Measurements from ENCODE around the gene BHMT2.

DNA sequence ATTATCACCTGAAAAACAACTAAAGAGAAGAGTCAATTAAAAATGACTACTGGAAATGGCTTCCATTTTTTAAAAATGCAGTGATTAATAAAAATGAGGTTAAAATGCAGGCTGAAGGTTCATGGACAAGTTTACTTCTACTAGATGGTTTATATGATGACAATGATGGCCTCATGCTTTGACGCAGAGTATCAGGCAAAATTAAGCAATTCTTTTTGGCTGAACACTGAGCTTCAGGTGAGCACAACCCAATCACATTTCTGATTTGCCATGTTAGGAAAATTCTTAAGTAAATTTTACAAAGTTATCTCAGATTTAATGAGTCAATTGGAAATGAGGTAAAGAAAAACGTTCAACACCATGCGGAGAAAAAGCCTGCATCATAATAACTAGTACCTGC is 22.4 kb upstream of the BHMT2 start:
- TF ChIP-seq POLR2A (IDR thresholded peaks at IDR 0.05; ENCODE audit: insufficient read depth in 1 of 2, low read depth in 2 of 2, low read length in 2 of 2) (no peak), HNF4A (CRISPR knock-in tag; IDR thresholded peaks at IDR 0.05) (no peak), ZKSCAN1 (IDR thresholded peaks at IDR 0.05; ENCODE audit: low read length) (no peak), SIX4 (CRISPR knock-in tag; IDR thresholded peaks at IDR 0.05) (no peak), ZNF232 (CRISPR knock-in tag; IDR thresholded peaks at IDR 0.05; ENCODE audit: borderline replicate concordance) (no peak), MYC (CRISPR knock-in tag; IDR thresholded peaks at IDR 0.05; ENCODE audit: borderline replicate concordance) (no peak), KLF6 (CRISPR knock-in tag; IDR thresholded peaks at IDR 0.05) (no peak), ZNF792 (CRISPR knock-in tag; IDR thresholded peaks at IDR 0.05) (no peak), RFX5 (IDR thresholded peaks at IDR 0.05; ENCODE audit: low read depth, low read length) (no peak)
- TF ChIP-seq, protein P1, sequence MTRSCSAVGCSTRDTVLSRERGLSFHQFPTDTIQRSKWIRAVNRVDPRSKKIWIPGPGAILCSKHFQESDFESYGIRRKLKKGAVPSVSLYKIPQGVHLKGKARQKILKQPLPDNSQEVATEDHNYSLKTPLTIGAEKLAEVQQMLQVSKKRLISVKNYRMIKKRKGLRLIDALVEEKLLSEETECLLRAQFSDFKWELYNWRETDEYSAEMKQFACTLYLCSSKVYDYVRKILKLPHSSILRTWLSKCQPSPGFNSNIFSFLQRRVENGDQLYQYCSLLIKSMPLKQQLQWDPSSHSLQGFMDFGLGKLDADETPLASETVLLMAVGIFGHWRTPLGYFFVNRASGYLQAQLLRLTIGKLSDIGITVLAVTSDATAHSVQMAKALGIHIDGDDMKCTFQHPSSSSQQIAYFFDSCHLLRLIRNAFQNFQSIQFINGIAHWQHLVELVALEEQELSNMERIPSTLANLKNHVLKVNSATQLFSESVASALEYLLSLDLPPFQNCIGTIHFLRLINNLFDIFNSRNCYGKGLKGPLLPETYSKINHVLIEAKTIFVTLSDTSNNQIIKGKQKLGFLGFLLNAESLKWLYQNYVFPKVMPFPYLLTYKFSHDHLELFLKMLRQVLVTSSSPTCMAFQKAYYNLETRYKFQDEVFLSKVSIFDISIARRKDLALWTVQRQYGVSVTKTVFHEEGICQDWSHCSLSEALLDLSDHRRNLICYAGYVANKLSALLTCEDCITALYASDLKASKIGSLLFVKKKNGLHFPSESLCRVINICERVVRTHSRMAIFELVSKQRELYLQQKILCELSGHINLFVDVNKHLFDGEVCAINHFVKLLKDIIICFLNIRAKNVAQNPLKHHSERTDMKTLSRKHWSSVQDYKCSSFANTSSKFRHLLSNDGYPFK (CRISPR knock-in tag; IDR thresholded peaks at IDR 0.05; ENCODE audit: borderline replicate concordance): no peak
- TF ChIP-seq, protein P2, sequence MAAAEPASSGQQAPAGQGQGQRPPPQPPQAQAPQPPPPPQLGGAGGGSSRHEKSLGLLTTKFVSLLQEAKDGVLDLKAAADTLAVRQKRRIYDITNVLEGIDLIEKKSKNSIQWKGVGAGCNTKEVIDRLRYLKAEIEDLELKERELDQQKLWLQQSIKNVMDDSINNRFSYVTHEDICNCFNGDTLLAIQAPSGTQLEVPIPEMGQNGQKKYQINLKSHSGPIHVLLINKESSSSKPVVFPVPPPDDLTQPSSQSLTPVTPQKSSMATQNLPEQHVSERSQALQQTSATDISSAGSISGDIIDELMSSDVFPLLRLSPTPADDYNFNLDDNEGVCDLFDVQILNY (CRISPR knock-in tag; conservative IDR thresholded peaks at IDR 0.05): no peak
- TF ChIP-seq, protein P3, sequence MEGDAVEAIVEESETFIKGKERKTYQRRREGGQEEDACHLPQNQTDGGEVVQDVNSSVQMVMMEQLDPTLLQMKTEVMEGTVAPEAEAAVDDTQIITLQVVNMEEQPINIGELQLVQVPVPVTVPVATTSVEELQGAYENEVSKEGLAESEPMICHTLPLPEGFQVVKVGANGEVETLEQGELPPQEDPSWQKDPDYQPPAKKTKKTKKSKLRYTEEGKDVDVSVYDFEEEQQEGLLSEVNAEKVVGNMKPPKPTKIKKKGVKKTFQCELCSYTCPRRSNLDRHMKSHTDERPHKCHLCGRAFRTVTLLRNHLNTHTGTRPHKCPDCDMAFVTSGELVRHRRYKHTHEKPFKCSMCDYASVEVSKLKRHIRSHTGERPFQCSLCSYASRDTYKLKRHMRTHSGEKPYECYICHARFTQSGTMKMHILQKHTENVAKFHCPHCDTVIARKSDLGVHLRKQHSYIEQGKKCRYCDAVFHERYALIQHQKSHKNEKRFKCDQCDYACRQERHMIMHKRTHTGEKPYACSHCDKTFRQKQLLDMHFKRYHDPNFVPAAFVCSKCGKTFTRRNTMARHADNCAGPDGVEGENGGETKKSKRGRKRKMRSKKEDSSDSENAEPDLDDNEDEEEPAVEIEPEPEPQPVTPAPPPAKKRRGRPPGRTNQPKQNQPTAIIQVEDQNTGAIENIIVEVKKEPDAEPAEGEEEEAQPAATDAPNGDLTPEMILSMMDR (CRISPR knock-in tag; IDR thresholded peaks at IDR 0.05): no peak
